Transverse colon (tissue), 4 donors: Measurements from ENCODE around the gene MUL1.

ENCODE experiments used
- POLR2AphosphoS5 ChIP-seq, 3 donors: sonication (generic); formaldehyde crosslinking; IDR thresholded peaks; one replicate each; pipeline ENCODE4 v1.6.1; 2016; ENCODE audit warnings: antibody characterized with exemption in 3 of 3
- TF ChIP-seq, protein P1 (sequence below), 5 experiments: fragments of 200-600 bp in 3 of 5; fragments of 450-650 bp in 2 of 5; sonication (generic) in 3 of 5; IDR thresholded peaks; 1 replicate in 2 of 5; 2 replicates in 3 of 5; pipeline ENCODE4 v1.5.1; 2016 to 2017; ENCODE audit warnings: antibody characterized with exemption in 5 of 5, inconsistent platforms in 3 of 5, mild to moderate bottlenecking in 2 of 5, moderate library complexity in 1 of 5

DNA sequence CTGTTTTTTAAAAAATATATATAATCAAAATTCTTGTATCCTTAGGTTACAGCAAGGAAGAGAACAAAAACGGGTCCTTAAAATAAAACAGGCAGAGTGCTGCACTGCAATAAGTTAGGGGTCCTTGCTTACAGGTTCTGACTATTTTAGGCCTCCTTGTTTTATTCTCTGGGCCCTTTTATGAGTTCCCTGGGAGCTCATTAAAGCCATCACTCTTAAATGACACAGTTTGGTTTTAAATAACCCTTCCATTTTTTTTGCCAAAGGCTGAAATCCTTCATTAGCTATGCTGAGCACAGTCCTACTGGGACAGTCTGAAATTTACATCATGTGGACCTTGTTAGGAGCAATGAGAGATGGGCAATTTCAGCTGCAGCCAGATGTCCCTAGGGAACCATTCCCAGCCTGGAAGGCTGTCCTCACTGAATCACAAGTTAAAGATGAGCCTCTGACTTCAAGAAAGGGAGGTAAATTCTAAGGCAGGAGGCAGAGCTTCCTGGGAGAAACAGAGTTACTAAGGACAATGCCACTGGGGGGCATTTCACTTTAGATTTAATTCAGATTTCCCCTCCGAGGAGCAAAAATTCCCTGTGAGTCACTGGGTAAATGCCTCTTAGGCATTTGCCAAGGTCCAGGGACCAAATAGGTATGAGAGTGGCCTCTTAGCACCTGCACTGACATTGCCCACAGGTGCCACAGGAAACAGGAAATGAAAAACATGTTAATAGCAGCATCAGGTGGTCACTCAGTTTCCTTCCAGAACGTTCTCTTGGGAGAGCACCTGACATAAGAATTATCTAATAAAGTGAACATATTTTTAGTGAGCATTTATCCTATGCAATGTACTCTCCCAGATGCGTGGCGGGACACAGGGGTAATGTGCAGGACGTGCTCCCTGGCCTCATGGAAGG, 3.8 kb upstream of the MUL1 start:
- TF ChIP-seq, protein P1, sequence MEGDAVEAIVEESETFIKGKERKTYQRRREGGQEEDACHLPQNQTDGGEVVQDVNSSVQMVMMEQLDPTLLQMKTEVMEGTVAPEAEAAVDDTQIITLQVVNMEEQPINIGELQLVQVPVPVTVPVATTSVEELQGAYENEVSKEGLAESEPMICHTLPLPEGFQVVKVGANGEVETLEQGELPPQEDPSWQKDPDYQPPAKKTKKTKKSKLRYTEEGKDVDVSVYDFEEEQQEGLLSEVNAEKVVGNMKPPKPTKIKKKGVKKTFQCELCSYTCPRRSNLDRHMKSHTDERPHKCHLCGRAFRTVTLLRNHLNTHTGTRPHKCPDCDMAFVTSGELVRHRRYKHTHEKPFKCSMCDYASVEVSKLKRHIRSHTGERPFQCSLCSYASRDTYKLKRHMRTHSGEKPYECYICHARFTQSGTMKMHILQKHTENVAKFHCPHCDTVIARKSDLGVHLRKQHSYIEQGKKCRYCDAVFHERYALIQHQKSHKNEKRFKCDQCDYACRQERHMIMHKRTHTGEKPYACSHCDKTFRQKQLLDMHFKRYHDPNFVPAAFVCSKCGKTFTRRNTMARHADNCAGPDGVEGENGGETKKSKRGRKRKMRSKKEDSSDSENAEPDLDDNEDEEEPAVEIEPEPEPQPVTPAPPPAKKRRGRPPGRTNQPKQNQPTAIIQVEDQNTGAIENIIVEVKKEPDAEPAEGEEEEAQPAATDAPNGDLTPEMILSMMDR (IDR thresholded peaks at IDR 0.05): no peak
- no peak for TF ChIP-seq POLR2AphosphoS5 (IDR thresholded peaks at IDR 0.05)
